Measurements from ENCODE around the gene SLC25A47.

DNA sequence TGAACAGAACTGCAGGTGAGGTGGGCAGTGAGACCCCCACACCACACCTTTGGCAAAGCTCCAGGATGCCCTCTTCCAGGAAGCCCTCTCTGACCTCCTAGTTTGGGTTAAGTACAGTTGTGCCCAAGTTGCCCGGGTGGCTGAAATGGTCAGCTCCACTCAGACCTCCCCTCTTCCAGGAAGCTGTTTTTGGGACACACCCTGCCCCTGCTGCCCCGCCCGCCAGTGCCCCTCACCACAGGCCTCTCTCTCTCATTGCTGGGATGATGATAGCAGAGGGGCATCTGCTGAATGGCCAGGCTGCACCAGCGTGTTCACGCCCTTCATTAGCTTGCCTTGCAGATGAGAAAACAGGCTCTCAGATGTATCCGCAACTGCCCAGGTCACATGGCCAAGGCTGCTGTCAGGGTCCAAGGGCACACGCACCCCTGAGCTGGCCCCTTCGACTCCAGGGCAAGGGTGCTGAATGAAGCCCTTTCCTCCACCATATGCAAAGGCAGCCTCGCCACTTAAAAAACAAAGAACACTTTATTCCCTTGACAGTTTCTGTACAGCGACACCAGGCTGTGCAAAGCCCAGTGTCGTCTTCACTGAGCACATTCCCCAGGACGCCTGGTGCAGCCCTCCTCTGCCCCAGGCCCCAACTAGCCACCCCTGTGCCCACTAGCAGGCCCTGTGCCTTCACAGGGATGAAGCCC lies 32.4 kb upstream of the SLC25A47 start:
- TF ChIP-seq, protein P1, sequence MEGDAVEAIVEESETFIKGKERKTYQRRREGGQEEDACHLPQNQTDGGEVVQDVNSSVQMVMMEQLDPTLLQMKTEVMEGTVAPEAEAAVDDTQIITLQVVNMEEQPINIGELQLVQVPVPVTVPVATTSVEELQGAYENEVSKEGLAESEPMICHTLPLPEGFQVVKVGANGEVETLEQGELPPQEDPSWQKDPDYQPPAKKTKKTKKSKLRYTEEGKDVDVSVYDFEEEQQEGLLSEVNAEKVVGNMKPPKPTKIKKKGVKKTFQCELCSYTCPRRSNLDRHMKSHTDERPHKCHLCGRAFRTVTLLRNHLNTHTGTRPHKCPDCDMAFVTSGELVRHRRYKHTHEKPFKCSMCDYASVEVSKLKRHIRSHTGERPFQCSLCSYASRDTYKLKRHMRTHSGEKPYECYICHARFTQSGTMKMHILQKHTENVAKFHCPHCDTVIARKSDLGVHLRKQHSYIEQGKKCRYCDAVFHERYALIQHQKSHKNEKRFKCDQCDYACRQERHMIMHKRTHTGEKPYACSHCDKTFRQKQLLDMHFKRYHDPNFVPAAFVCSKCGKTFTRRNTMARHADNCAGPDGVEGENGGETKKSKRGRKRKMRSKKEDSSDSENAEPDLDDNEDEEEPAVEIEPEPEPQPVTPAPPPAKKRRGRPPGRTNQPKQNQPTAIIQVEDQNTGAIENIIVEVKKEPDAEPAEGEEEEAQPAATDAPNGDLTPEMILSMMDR (IDR thresholded peaks at IDR 0.05; ENCODE audit: borderline replicate concordance, extremely low read depth, low read length, poor library complexity, severe bottlenecking) = no peak
- TF ChIP-seq EZH2 (IDR thresholded peaks at IDR 0.05; ENCODE audit: borderline replicate concordance, low read depth, low read length, severe bottlenecking) = no peak
